GM23248 (cell line): ENCODE results near the gene B4GALNT1. TPM values are rescaled to one million over a fixed set of nuclear protein-coding genes. Genes with fewer than 3 reads are reported as not detected.
"Not testable (repeated sequence)": the region's sequence is repeated elsewhere in the genome, so short reads cannot be mapped to it uniquely, and the experiment has no call there.

ENCODE experiments used
- DNase-seq: peaks from one replicate; pipeline ENCODE4 v3.0.0-alpha.2; 2015
- H2AFZ ChIP-seq: fragments of 200-600 bp; sonication (generic); 2 replicates; pipeline ENCODE4 v1.6.1; 2016; ENCODE audit warnings: antibody characterized with exemption
- H3F3A ChIP-seq: fragments of 200-600 bp; sonication (generic); 2 replicates; pipeline ENCODE4 v1.6.1; 2016; ENCODE audit warnings: mild to moderate bottlenecking, antibody characterized with exemption, mixed run types; ENCODE audit not compliant: insufficient read depth
- H3K27ac ChIP-seq: fragments of 200-600 bp; sonication (generic); 2 replicates; pipeline ENCODE4 v1.5.1; 2016; ENCODE audit warnings: mild to moderate bottlenecking
- H3K27me3 ChIP-seq: fragments of 200-600 bp; sonication (generic); replicated peaks from 2 replicates; pipeline ENCODE4 v1.6.1; 2016; ENCODE audit warnings: mild to moderate bottlenecking; ENCODE audit not compliant: insufficient read depth
- H3K36me3 ChIP-seq: fragments of 200-600 bp; sonication (generic); 2 replicates; pipeline ENCODE4 v1.6.1; 2016; ENCODE audit warnings: low read depth, mild to moderate bottlenecking
- H3K4me1 ChIP-seq: fragments of 200-600 bp; sonication (generic); 2 replicates; pipeline ENCODE4 v1.6.1; 2016; ENCODE audit warnings: mild to moderate bottlenecking; ENCODE audit not compliant: insufficient read depth
- H3K4me2 ChIP-seq: fragments of 200-600 bp; sonication (generic); one replicate; pipeline ENCODE4 v1.6.1; 2016; ENCODE audit warnings: mild to moderate bottlenecking; ENCODE audit not compliant: unreplicated experiment
- H3K4me3 ChIP-seq: fragments of 200-600 bp; sonication (generic); 2 replicates; pipeline ENCODE4 v1.5.1; 2016; ENCODE audit warnings: mild to moderate bottlenecking
- H3K79me2 ChIP-seq: fragments of 200-600 bp; sonication (generic); 2 replicates; pipeline ENCODE4 v1.6.1; 2016; ENCODE audit warnings: mild to moderate bottlenecking; ENCODE audit not compliant: insufficient read depth
- H3K9ac ChIP-seq: fragments of 200-600 bp; sonication (generic); 2 replicates; pipeline ENCODE4 v1.6.1; 2016; ENCODE audit warnings: mild to moderate bottlenecking
- H3K9me2 ChIP-seq: fragments of 200-600 bp; sonication (generic); 2 replicates; pipeline ENCODE4 v1.6.1; 2016; ENCODE audit warnings: mixed run types, mild to moderate bottlenecking, moderate library complexity; ENCODE audit not compliant: insufficient read depth
- H3K9me3 ChIP-seq: fragments of 200-600 bp; sonication (generic); one replicate; pipeline ENCODE4 v1.6.1; 2017; ENCODE audit warnings: low read depth
- H4K20me1 ChIP-seq: fragments of 200-600 bp; sonication (generic); 2 replicates; pipeline ENCODE4 v1.6.0; 2016; ENCODE audit not compliant: insufficient read depth
- EZH2 ChIP-seq: fragments of 200-600 bp; sonication (generic); IDR thresholded peaks from 2 replicates; pipeline ENCODE4 v1.6.1; 2018; ENCODE audit warnings: antibody characterized with exemption, mild to moderate bottlenecking; ENCODE audit not compliant: insufficient read depth, poor library complexity, severe bottlenecking
- EZH2phosphoT487 ChIP-seq: fragments of 200-600 bp; sonication (generic); IDR thresholded peaks from 2 replicates; pipeline ENCODE4 v1.6.1; 2018; ENCODE audit warnings: antibody characterized with exemption, moderate library complexity, mild to moderate bottlenecking, low read depth; ENCODE audit not compliant: insufficient read depth
- WGBS, 2 experiments: methylation state at CpG; one replicate each; pipeline ENCODE4 v1.1.6; 2015 to 2017; ENCODE audit warnings: low lambda C conversion rate in 2 of 2, low coverage in 1 of 2; ENCODE audit errors: missing lambda C conversion rate in 2 of 2; 5-methylcytosine and 5-hydroxymethylcytosine counted together
- in situ Hi-C: fragments of 300-500 bp; cut with MboI; formaldehyde crosslinking; loops from 2 replicates; pipeline ENCODE4 v1.15.0; 2020
- polyA plus RNA-seq: library from polyadenylated mRNA; unstranded; fragments of >200 nt; fragmentation: Nextera tagmentation; extraction: Ambion mirVana; gene quantifications from 2 replicates; pipeline ENCODE4 v1.2.1, GENCODE V29; 2016
- total RNA-seq: library from RNA; depleted of rRNA; stranded (reverse); fragments of >200 nt; shearing (Covaris generic); gene quantifications from 2 replicates; pipeline ENCODE4 v1.2.3, GENCODE V29; 2014

Gene B4GALNT1
- total and polyA plus RNA-seq, 2 experiments from 2014 or later: 5.4 to 8.6 TPM

GRCh38 chr12:57655541-57656240 lies 22.7 kb upstream of the B4GALNT1 start:
- Histone ChIP-seq H3K27ac (no peak overlapping the region), H3K9ac (no peak overlapping the region), H3K9me3 (no peaks in the 10 kb centered on the region), H3K27me3 (peaks cover 14% of the 10 kb centered on the region; the same call in 1 of the 2 replicates), H3K4me3 (no peak overlapping the region), H3F3A (no peaks in the 10 kb centered on the region), H3K4me1 (no peaks in the 10 kb centered on the region), H3K4me2 (no peak overlapping the region), H4K20me1 (no peaks in the 10 kb centered on the region), H2AFZ (no peak overlapping the region), H3K9me2 (no peaks in the 10 kb centered on the region), H3K79me2 (no peaks in the 10 kb centered on the region), H3K36me3 (no peaks in the 10 kb centered on the region)
- TF ChIP-seq EZH2 (no peak), EZH2phosphoT487 (no peak)
- DNase-seq: no peak
- WGBS, 2 experiments: 58 to 62% methylated on average over 22 to 23 of the region's 23 CpGs
- in situ Hi-C loops: no loop called here

DNA sequence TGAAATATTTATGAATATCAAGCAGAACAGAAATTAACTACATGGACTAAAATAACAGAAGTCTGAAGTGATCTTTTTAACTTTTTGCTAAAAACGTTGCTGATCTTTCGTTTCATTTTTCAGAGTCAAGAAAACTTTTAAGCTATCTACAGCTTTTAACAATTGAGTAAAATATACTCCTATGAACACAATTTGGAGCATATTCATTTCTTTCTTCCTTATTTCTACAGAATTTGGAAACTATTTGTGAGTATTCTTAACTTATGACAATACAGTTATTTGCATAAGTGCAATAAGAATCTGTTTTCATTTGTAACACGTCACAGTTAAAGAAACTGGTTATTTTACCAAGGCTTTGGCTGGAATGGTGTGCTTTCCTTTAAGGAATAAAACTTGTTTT lies 21.0 kb upstream of the B4GALNT1 start:
- Histone ChIP-seq H3K9ac (no peak overlapping the region), H3K4me1 (no peaks in the 10 kb centered on the region), H3K9me3 (no peaks in the 10 kb centered on the region), H3K79me2 (no peaks in the 10 kb centered on the region), H3F3A (no peaks in the 10 kb centered on the region), H3K36me3 (no peaks in the 10 kb centered on the region), H3K4me3 (no peak overlapping the region), H3K4me2 (no peak overlapping the region), H3K27me3 (peaks cover 14% of the 10 kb centered on the region; the same call in 1 of the 2 replicates), H3K9me2 (no peaks in the 10 kb centered on the region), H2AFZ (no peak overlapping the region), H3K27ac (no peak overlapping the region), H4K20me1 (no peaks in the 10 kb centered on the region)
- in situ Hi-C loops: no loop called here
- WGBS, 2 experiments: 8 to 16% methylated on average over 3 of the region's 3 CpGs
- TF ChIP-seq EZH2phosphoT487 (no peak), EZH2 (no peak)
- no peak for DNase-seq

DNA sequence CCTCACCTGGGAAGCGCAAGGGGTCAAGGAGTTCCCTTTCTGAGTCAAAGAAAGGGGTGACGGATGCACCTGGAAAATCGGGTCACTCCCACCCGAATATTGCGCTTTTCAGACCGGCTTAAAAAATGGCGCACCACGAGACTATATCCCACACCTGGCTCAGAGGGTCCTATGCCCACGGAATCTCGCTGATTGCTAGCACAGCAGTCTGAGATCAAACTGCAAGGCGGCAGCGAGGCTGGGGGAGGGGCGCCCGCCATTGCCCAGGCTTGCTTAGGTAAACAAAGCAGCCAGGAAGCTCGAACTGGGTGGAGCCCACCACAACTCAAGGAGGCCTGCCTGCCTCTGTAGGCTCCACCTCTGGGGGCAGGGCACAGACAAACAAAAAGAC lies 13.7 kb upstream of the B4GALNT1 start:
- H3K27ac ChIP-seq, H3F3A ChIP-seq, H3K4me1 ChIP-seq, in situ Hi-C loops, H3K79me2 ChIP-seq, H4K20me1 ChIP-seq, H2AFZ ChIP-seq, H3K4me3 ChIP-seq, H3K9ac ChIP-seq, DNase-seq, H3K9me2 ChIP-seq, H3K4me2 ChIP-seq, H3K27me3 ChIP-seq, H3K9me3 ChIP-seq, H3K36me3 ChIP-seq: not testable (repeated sequence)
- 59 to 80% methylated on average over 4 to 8 of the region's 15 CpGs for WGBS, 2 experiments

GRCh38 chr12:57645990-57646658 lies 13.1 kb upstream of the B4GALNT1 start:
- 40% methylated on average over 13 of the region's 13 CpGs for WGBS, 2 experiments
- H3K27ac ChIP-seq, H3K9me2 ChIP-seq, H3K9me3 ChIP-seq, H3K4me3 ChIP-seq, H4K20me1 ChIP-seq, H3K9ac ChIP-seq, H2AFZ ChIP-seq, H3K4me1 ChIP-seq, H3K36me3 ChIP-seq, in situ Hi-C loops, H3F3A ChIP-seq, H3K79me2 ChIP-seq, DNase-seq, H3K27me3 ChIP-seq, H3K4me2 ChIP-seq: not testable (repeated sequence)
